ENCODE results near the gene OPRL1.

OPRL1 gene

DNA sequence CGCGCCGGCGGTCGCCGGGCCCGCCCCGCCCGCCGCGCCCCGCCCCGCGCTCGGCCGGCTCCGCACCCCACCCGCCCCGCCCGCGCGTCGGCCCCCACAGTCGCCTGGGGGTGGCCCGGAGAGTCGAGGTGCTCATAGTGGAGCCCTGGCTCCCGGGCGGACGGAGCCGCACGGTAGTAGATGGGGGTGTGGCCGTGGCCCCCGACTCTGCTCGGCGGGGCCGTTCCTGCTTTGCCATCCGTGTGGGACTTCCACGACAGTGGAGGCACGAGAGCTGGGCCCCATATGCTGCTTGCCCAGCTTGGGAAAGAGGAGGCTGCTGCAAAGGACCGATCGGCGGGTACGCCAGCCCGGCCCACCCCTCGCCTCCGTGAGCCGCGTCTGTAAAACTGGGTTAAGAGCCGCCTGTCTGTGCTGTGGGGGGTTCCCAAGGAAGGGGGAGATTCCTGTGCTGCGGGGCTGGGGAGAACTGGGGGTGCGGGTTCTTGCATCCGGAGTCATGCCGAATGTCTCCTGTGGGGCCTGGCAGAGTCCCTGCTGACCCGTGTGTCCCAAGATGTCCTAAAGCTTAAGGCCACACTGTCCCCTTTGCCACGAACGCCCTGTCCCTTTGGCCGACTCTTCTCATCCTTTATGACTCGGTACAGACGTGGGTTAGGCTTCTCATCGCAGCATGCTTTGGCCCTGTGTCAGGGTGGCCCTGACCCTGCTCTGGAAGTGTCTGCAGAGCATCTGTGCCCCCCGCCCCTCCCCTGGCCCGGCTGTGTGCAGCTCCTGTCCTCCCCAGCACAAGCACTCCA, at the start of gene OPRL1:
TSS of gene OPRL1 (plus strand) at position 70 of the 800 bp plus-strand sequence. CDS start 12,639 bp downstream, outside the sequence.
- peak; percentile 27 for DNase-seq (ENCODE audit: low read depth)

GRCh38 chr20:64030371-64031134, 49.3 kb upstream of the OPRL1 start:
- DNase-seq (ENCODE audit: low read depth), result no peak

- DNase-seq (ENCODE audit: low read depth), result no peak
Observed at GRCh38 chr20:64031822-64032314, 48.0 kb upstream of the OPRL1 start.

DNA sequence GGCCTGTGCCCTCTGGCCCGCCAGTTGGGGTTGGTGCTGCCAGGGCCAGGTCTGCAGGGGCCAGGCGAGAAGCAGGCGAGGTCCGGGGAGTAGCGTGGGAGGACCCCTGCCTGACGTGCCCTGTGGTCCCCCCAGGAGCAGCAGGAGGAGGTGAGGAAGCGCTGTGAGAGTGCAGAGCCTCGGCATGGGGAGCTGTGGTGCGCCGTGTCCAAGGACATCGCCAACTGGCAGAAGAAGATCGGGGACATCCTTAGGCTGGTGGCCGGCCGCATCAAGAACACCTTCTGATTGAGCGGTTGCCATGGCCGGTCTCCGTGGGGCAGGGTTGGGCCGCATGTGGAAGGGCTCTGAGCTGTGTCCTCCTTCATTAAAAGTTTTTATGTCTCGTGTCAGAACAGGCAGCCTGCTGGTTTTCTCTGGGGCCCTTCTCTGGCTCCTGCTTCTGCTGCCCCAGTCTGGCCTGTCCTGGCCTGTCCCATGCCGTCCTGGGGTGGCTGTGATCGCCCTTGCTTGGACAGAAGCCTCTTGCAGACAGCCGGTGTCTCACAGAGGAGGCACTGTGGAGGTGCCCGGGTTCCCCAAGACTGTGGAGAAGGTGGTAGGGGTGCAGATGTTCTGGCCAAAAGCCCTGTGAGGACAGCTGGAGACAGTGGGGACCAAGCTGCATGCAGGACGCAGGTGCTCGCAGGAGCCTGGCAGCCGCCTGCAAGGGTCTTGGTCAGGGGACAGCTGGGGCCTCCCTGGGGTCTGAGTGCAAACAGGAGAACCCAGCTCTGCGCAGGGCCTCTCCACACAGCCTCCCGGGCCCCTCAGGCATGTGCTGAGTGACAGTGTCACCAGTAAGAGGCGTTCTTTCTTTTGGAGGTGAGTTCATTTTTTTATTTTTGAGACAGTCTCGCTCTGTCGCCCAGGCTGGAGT, 46.9 kb upstream of the OPRL1 start:
- no peak for DNase-seq (ENCODE audit: low read depth)

DNA sequence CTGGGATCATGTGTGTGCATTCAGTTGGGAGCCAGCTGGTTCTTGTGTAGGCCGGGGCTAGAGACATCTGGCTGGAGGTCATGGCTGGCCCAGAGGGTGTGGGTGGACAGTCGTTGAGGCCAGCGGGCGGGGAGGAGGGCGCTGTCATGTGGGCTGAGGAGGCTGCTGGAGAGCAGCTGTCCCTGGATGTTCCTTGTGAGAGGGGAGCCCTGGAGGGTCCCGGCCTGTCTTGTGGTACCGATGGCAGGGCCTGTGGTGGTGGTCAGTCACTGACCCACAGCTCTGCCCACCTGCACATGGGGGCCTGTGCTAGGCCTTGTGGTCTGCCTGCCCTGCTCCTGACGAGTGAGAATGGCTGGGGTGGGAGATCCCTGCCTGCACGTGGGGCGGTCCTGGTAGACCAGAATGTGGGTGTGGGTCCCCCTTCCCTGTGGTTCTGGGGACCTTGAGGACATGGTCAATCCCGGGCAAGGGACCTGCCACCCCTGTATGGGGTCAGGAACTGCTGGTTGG, 45.8 kb upstream of the OPRL1 start:
- DNase-seq (ENCODE audit: low read depth), result no peak

DNA sequence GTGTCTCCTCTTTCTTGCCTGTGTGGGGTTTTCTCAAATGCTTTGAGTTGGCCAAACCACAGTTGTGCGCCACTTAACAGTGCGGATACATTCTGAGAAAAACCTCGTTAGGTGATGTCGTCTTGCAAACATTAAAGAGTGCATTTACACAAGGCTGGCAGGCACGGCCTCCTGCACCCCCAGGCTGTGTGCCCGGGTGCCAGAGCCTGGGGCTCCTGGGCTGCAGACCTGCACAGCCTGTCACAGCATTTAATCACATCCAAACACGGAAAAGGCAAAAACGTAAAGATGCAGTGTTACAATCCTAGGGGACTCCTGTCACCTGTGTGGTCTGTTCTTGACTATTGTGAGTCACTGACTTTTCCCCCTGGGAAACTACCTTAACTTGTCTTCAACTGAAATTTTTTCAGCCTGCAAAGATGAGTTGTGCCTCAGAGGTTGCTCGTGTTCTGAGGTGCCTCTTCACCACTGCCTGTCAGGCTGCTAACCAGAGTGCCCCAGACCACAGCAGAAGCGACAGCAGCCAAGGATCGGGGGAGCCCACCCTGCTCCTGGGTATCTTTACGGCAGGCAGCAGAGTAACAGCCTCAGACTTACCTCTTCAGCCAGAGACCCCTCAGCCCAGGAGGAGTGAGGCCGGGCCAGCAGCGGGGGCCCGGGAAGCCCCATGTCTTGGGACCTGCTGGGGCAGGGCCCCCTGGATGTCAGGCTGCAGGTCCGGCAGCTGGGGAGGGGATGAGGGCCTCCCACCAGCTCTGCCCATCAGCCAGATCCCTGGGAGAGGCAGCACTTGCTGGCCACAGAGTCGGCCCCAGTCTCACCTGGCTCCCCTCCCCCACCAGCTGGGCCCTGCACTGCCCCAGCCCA, 44.6 kb upstream of the OPRL1 start:
- no peak for DNase-seq (ENCODE audit: low read depth)

DNA sequence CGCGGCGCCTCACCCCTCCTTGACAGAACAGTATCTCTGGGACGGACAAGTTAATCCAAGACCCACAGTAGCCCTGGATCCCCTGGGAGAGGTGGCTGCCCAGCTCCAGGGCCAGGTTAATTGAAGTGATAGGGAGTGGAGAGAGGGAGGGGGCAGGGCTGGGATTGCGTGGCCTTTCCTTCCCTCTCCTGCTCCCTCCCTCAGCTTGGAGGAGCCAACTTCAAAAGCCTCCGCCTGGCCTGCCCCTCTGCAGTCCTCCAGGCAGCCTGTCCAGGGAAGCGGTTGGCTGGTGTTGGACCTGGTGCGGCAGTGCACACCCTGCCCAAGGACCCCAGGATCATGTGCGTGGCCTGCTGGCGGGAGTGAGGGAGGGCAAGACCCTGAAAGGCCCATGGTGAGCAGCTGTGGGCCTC, 43.9 kb upstream of the OPRL1 start, which contains the start of gene C20orf204:
TSS of gene C20orf204 (plus strand) at position 250 of the 413 bp plus-strand sequence. CDS start at position 392, 142 bp downstream.
- DNase-seq (ENCODE audit: low read depth), result no peak

DNA sequence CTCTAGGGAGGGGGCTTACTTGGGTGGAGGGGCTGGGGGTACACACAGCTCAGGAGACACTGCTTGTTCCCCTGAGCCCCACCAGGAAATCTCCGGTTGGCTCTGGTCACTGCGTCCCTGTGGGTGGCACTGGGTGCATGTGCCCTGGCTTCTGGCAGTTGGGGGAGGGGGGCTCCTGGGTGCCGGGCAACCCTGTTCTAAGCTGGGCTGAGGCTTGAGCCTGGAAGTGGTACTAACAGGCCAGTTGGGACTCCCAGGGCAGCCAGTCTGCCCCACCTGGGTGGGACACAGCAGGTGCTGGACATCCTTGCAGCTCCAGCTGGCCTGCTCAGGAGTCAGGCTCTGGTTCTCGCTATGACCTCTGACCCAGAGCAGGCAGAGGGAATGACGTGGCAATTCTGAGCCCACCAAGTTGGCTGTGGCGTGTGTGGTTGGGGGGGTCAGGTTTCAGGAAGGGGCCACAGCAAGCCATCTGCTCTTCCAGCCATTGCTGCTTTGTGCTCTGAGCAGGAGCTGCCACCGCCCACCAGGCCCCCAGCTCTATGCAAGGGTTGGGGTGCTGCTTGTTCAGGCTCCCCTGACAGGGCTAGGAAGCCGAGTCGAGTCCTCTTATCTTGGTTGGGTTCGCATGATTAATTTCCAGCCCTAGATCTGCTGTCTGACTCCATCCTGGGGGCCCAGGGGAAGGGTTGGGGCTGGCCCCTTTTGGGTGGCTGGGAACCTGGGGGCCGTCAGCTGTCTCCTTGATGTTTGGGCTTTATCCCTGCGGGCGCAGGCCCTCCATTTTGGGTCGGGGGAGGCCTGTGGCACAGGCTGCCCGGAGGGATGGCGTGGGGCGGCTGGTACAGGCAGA, 43.3 kb upstream of the OPRL1 start:
- DNase-seq (ENCODE audit: low read depth), result no peak

- DNase-seq (ENCODE audit: low read depth), result no peak
Observed at GRCh38 chr20:64037199-64037497, 42.7 kb upstream of the OPRL1 start.

DNA sequence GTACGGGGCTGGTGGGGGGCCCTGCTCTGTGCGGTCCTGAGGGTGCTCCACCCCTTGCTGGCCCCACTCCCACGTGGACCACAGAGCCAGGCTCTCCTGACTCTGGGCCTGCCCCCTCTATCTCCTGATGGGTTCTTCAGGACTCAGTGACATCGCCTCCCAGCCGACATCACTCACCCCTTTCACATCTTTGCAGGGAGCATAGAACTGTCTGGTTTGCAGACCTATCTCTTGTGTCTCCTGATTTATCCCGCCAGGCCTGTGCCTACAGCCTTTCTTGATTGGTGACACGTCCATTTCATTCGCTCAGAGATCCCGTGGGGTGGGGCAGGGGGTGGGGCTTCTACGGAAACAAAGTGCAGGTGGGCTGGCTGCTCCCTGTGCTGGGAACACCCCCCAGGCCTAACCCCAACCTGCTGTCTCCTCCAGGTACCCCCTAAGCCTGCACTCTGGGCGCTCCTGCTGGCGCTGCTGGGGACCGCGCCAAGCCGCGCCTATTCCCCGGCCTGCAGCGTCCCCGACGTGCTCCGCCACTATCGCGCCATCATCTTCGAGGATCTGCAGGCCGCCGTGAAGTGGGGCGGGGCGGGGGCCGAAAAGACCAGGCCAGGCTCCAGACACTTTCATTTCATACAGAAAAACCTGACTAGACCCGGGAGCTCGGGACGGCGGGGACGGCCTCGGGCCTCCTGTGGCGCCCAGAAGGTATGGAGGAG, 42.2 kb upstream of the OPRL1 start:
- no peak for DNase-seq (ENCODE audit: low read depth)

GRCh38 chr20:64038224-64038564, 41.7 kb upstream of the OPRL1 start:
- no peak for DNase-seq (ENCODE audit: low read depth)

- DNase-seq (ENCODE audit: low read depth), result peak; percentile 68
Observed at GRCh38 chr20:64038565-64039292, 41.2 kb upstream of the OPRL1 start.

DNA sequence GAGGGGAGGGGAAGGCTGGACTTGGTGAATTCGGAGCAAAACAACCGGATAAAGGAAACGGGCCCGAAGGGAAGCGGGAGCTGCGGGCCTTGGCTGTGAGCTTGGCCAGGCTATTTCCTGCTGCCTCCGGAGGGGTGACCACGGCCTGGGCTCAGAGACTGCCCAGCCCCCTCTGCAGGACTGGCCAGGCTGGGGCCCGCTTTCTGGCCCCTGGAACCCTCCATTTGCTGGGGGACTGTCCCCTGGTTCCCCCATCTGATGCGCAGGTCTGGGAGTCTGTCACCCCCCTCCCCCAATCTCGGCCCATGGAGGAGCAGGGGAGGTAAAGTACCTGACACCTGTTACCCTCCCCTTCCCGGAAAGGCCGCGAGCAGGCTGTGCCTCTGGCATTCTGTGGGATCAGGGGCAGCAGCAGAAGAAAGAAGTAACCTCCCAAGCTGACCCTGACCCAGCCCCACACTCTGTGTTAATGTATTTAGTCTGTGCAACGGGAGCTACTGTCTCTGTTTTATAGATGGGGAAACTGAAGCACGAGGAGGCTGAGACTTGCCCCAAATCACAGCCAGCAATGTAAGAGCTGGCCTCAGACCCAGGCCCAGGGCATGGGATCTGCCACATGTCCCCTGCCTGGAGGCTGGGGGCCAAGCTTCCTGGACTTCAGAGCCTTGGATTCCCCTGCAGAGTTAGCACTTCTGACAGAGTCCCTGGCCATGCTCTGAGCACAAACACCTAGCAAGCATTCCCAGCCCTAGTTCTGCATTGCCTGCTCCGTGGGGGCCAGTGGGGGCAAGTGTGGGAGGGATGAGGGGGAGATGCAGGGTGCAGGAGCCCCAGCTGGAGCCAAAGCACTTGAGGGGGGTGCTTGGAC, 40.4 kb upstream of the OPRL1 start:
- DNase-seq (ENCODE audit: low read depth), result no peak

DNA sequence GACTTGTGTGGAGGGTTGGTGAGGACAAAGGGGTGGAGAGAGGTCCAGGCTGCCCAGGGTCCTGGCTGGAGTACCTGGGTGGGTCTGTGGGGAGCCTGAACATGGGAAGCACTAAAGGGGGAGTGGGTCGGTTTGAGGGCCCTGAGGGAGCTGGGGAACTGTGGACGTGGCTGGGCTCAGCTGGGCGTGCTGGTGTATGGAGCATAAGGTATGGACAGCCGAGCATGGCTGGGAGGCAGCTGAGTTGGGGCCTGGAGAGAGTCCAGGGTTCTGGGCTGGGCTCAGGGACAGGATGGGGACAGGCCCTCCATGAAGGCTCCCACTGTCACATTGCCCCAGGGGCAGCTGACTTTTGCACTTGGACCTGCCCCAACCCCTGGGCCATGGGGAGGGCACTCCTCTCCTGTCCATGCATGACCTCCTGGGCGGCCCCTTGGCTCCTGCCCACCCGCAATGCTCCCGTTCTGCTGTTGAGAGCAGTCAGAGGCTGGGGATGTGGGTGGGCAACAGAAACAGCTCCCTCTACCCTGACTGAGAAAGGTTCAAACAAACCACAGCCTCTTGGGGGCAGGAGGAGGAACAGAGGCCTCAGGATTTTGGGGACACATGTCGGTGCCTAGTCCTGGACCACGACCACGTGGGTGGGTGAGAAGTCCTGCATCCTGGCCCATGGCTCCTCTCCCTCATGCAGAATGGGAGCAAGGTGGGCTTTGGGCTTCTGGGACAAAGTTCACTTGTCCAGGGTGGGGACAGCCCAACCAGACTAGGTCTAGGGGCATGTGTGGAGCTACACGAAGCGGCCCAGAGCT, 39.4 kb upstream of the OPRL1 start:
- no peak for DNase-seq (ENCODE audit: low read depth)

GRCh38 chr20:64041040-64041780, 38.7 kb upstream of the OPRL1 start:
- no peak for DNase-seq (ENCODE audit: low read depth)

DNA sequence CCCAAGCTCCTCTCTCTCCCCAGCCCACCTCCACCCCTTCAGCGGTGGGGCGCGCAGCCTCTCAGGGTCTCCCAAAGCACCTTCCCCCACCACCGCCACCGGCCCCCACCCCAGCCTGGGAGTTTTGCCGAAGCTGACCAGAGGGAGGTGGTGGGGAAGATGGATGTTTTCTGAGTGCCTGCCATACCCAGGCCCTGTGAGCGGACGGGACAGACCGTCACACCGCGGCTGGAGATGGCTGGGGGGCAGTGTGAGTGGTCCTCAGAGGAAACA, 38.2 kb upstream of the OPRL1 start:
- DNase-seq (ENCODE audit: low read depth), result no peak

All from activated T-cell treated with anti-CD3 and anti-CD28 coated beads for 1 hour (primary cell).